Measurements from ENCODE around the gene RHBDD3.
"Not testable (repeated sequence)": the region's sequence is repeated elsewhere in the genome, so short reads cannot be mapped to it uniquely, and the experiment has no call there.

RHBDD3 gene

DNA sequence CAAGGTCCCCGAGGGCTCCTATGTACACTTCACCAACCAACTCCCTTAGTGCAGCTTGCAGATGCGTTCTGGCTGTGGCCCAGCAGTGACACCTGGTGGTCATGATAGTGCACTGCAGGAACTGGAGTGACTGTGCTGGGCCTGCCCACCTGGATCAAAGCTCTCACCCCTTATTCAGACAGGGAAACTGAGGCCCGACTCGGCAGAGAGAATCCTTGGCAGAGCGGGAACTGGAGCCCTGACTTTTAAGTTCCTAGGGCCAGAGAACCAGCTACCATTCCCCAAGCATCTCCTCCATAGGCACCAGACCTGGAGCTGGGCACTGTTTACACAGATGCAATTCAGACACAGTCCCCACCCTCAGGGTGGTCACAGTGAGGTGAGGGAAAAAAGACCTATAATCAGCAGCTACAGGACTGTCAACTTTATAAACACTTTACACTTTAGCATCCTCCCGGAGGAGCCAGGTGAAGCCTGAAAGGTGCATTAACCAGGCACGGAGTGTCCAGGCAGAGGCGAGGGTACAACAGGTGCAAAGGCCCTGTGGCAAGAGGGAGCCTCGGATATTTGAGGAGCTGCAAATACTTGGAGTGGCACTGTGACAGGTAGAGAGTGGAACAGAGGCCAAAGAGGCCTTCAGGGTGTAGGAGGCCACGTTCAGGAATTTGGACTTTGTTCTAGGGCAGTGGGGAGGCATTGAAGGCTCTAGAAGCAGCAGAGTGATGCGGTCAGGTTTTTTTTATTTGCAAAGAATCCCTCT lies 22.0 kb downstream of the RHBDD3 start:
- DNase-seq, result peak; percentile 55 to 63

GRCh38 chr22:29244785-29245625 lies 22.8 kb downstream of the RHBDD3 start:
- no peak for DNase-seq

DNA sequence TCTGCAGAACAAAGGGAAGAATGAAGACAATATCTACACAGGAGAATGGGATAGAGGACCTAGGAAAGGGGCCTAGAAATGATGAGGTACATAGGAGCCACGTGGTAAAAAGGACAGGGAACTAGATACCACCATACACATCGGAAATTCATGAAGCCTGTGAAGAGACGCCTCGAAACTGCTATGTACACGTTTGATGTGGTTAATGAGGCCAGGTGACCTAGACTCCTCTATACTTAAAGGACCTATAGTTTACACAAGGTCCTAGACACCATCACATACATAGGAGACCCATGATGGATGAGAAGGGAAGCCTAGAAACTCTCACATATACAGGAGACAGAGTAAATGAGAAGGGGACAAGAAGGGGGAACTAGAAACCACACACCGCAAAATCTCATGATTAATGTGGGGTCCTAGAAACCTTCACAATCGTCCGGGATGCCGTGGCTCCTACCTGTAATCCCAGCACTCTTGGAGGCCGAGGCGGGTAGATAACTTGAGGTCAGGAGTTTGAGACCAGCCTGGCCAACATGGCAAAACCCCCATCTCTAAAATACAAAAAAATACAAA lies 23.8 kb downstream of the RHBDD3 start:
- no peak for DNase-seq

GRCh38 chr22:29240481-29240880 lies 27.3 kb downstream of the RHBDD3 start:
- DNase-seq, result not testable (repeated sequence)

GRCh38 chr22:29233277-29233877 lies 34.4 kb downstream of the RHBDD3 start:
- DNase-seq, result no peak

- DNase-seq, result no peak
These were observed 35.5 kb downstream of the RHBDD3 start for GRCh38 chr22:29231971-29232959.

- DNase-seq, result no peak
These were observed 36.6 kb downstream of the RHBDD3 start for GRCh38 chr22:29230972-29231875.

GRCh38 chr22:29226351-29226981 lies 41.3 kb downstream of the RHBDD3 start:
- no peak for DNase-seq

DNA sequence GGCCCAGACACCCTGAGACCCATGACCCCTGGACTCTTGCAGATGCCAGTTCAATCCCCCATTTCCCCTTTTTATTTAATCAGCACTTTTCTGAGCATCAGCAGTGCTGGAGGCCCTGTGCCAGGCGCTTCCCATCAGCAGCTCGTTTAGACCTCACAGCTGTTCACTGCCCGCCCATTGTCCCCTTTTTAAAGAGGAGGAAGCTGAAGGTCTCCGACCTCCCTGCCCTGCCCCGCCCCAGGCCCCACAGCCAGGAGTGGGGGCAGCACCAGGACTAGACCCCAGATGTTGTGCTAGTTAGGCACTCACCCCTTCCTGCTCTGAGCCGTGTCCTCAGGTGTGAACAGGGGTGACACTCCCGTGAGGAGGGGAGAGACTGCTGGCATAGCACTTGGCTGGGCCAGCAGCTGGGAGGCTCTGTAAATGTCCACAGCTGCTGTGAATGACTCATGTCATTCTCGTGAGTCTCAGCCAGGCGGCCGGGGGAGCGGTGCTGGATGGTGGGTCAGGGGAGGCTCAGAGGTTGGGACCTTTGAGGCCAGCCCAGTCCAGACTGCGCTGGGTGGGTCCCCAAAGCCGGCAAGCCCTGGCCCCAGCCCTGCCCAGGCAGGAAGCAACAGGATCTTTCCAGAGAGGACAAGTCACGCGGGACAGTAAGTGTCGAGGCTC lies 42.2 kb downstream of the RHBDD3 start:
- no peak for DNase-seq

DNA sequence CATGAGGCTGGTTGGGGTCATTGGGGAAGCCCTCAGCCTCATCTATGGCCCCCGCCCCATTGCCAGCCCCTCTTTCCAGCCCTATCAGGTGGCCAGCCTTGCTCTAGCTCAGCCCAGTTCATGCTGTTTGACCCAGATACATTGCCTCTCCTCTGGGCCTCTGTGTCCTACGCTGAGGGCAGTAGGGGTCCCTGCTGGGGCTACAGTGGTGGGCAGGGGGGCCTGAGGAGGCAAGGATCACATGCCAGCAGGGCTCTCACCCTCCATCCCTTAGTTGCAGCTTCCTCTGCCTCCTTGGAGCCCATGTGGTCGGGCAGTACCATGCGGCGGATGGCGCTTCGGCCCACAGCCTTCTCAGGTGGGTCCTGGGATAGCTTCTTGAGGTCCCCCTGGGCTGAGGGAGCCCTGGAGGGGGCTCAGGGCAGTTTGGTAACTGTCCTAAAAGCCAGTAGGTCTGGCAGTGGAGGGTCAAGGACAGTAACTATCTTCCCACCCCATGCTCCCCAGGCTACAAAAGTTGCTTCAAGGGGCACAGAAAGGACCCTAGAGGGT lies 42.8 kb downstream of the RHBDD3 start:
- DNase-seq, result no peak

DNA sequence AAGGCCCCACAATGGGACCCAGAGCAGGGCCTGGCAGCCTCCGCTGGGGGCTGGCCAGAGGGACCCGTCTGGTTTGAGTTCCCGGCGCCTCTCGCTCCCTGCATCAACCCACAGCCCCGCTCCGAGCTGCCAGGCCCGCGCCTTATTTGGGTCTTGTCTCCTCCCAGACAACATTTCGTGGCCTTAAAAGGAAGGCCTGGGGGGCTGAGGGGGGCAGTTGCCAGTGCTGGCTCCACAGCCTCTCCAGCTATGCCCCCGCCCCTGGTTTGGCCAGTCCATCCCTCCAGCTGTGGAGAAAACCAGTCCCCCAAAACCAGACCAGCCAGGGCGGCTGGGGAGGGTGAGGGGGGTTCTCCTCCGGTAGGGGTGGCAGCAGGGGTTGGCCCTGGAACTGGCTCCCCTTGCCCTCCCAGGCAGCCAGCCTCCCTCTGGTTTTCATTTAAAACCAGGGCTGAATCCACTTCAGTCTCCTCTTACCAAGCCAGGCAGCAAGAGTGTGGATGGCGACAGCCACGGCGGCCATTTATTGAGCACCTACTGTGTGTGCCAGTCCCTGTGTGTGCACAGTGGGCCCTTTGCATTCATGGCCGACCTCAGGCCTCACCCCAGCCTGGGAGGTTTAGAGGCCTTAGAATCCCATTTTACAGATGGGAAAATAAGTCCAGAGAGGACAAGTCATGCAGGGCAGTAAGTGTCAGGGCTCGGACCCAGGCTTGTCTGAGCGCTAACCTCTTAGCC lies 43.5 kb downstream of the RHBDD3 start:
- no peak for DNase-seq

DNA sequence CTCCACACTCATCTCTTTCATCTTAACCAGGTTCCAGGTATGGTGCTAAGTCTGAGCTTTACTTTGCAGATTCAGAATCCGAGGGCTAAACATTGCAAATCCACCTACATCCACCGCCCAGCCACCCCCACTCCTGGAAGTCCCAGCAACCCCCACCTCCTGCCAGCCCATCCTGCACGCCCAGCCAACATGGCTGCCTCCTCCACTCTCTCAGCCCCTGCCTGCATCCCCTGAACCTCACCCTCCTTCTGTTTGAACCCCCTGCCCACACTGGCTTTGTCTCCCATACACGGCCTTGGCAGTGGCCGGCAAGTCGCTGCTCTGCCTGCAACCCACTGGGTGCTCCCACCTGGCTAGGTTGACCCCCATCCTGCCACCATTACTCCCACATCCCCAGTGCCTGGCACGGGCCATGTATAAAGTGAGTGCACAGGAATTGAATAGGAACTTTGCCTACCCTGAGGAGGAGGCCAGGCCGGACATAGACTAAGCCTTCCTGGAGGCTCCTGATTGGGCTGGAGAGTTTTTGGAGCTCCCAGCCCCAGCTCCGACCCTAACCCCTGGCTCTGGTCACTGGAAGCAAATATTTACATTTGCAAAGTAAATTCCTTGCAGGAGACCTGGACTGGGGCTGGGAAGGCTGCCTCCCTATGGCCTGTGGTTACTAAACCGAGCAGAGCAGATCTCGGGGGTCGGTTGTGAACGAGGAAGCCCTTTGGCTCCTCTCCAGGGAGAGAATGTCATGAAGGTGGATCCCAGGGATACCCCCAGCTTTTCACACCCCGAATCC lies 47.7 kb downstream of the RHBDD3 start:
- DNase-seq, result no peak

GRCh38 chr22:29219409-29219782 lies 48.4 kb downstream of the RHBDD3 start:
- DNase-seq, result not testable (repeated sequence)

DNA sequence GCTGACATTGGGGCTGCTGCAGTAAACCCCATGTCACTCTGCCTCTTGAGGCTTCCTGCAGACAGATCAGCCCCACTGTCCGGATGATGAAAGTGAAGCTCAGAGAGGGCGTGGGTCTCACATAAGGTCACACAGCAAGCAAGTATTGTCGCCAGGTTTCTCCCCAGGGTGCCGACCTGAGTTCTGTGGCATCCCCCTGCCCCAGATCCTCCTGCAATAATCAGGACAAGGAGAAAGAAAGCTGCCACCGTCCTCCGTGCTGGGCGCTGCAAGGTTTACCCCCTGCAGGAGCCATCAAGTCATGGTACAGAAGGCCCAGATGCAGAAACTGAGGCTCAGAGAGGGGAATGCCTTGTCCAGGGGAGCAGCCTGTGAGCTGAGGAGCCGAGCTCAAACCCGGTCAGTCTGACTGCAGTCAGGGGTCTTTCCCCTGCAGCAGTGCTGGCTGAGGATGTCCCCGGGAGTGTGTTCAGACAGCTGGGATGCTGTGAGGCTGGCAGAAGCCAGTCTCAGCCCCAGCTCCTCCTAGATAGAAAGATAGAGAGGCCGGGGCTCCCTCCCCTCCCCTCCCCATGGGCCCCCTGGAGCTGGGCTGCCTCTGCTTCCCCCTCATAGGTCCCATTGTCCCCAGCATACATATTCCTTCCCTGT lies 48.9 kb downstream of the RHBDD3 start:
- DNase-seq, result no peak

DNA sequence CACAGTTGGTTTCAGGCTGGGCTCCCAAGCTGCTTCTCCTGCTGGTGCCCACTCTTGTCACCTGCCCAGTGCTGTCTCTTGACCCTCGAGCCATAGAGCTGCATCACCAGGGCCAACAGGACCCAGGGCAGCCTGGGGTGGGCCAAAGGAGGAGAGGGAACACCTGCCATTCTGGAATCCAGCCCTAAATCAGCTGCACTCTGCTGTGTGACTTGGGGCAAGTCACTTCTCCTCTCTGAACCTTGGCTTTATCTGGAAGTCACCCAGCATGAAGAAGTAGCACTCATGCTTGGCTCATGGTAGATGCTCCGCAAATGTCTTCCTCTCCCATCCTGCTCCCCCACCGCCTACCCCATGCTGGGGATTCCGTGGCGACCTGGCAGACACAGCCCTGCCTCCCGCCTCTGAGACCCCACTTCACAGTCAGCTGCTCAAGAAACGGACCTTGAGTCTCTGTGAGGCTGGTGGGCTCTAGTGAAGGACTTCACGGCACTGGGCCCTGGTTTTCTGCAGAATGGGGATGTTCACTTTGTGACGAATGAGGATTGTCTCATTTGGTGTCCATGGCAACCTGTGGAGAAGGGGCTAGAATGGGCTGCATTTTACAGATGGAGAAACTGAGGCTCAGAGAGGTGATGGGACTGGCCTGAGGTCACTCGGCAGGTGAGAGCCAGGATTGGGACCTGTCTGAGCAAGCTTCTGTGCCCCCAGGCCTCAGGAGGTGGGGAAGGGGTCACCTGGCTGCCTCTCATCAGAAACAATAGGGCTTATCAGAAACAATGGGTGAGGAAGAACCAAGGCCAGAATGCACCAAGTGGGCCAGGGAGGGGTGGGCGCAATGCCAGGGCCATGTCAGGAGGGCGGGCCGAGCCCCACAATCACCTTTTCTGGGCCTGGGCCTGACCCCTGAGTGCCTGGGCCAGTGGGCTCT lies 49.7 kb downstream of the RHBDD3 start:
- no peak for DNase-seq

All from activated CD4-positive, alpha-beta T cell treated with anti-CD3 and anti-CD28 coated beads, Interleukin-2, amount 50 U/mL, for 4 hours (primary cell).